Measurements from ENCODE around the gene CARM1. TPM values are rescaled to one million over a fixed set of nuclear protein-coding genes. Genes with fewer than 3 reads are reported as not detected.
A peak's percentile ranks its signal among the peaks of the same experiment; 100 is the strongest.

CARM1 gene
- total and polyA plus RNA-seq, 11 donors, result 22.4 to 39.5 (median 29.3) TPM

- Histone ChIP-seq H3K27me3 (no peaks in the 10 kb centered on the region), H3K4me1 (peaks cover 0 to 25% (median 14%) of the 10 kb centered on the region in 12 donors), H3K9me3 (no peaks in the 10 kb centered on the region), H3K4me3 (no peak overlapping the region), H3K36me3 (no peaks in the 10 kb centered on the region), H3K27ac (no peak overlapping the region)
- DNase-seq (no peak), ATAC-seq (no peak)
- WGBS, 4 donors, result 84 to 89% (median 87%) methylated on average over 8 of the region's 8 CpGs
- intact Hi-C loops (cut with DNase I), result no loop called here
- TF ChIP-seq CTCF (IDR thresholded peaks at IDR 0.05) (no peak), POLR2A (IDR thresholded peaks at IDR 0.05) (no peak)
Observed at GRCh38 chr19:10966809-10967208, 95.5 kb downstream of the CARM1 start.

DNA sequence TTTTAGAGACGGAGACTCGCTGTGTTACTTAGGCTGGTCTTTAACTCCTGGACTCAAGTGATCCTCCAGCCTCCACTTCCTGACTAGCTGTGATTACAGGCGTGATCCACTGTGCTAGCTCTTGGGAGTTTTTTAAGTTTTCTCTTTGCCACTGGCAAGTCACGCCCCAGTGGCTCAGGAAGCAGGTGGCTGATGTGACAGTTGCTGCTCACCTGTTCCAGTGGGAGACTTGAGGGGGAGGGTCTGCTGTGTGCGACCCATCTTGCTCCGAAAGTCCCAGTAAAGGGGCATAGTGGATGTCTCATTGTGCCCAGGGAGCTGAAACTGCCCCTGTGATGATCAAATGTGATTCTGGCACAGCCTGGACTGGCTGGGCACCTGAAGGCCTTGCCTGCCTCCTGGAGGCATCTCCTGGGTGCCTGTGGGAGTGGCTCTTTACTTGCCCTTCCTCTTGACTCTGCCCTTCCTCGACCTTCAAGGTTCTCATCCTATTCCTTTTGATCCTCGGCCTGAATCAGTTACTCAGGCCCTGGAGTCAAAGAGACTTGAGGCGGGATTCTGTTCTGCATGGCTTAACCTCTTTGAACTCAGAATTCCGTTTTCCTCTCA is 97.3 kb downstream of the CARM1 start:
- no peaks in the 10 kb centered on the region for H3K9me3 ChIP-seq
- no peaks in the 10 kb centered on the region for H3K36me3 ChIP-seq
- intact Hi-C loops (cut with DNase I), result no loop called here
- H3K4me3 ChIP-seq, result no peak overlapping the region
- peak overlapping the region in 2 of 12 donors; percentile 27 to 34 for H3K27ac ChIP-seq
- peaks cover 0 to 18% (median 6%) of the 10 kb centered on the region in 12 donors for H3K4me1 ChIP-seq
- no peak for TF ChIP-seq CTCF (IDR thresholded peaks at IDR 0.05)
- no peak for TF ChIP-seq POLR2A (IDR thresholded peaks at IDR 0.05)
- 59 to 62% (median 61%) methylated on average over 8 to 10 of the region's 10 CpGs for WGBS, 4 donors
- ATAC-seq, result no peak
- no peak for DNase-seq
- H3K27me3 ChIP-seq, result no peaks in the 10 kb centered on the region

DNA sequence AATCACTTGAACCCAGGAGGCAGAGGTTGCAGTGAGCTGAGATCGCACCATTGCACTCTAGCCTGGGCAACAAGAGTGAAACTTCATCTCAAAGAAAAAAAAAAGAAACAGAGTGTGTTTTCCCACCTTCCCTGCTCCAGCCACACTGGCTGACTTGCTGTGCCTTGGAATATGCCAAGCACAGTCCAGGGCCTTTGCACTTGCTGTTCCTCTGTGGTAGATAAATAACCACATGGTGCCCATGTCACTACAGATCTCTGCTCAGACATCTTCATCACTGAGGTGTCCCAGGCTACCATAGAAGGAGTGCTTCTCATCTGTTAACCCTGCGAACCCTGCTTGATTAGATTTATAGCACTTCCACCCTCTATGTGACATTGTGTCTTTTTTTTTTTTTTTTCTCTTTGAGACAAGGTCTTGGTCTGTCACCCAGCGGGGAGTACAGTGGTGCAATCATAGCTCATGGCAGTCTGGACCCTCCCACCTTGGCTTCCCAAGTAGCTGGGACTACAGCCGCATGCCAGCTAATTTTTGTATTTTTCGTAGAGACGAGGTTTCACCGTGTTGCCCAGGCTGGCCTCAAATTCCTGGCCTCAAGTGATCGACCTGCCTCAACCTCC is 99.9 kb downstream of the CARM1 start:
- 92 to 97% (median 95%) methylated on average over 8 of the region's 8 CpGs for WGBS, 4 donors
- Histone ChIP-seq H3K4me3 (no peak overlapping the region), H3K4me1 (peaks cover 0 to 29% (median 21%) of the 10 kb centered on the region in 12 donors), H3K36me3 (no peaks in the 10 kb centered on the region), H3K27ac (no peak overlapping the region), H3K27me3 (no peaks in the 10 kb centered on the region), H3K9me3 (no peaks in the 10 kb centered on the region)
- ATAC-seq, result peak in 1 of 4 donors; percentile 4
- intact Hi-C loops (cut with DNase I), result no loop called here
- no peak for DNase-seq
- TF ChIP-seq POLR2A (IDR thresholded peaks at IDR 0.05) (no peak), CTCF (IDR thresholded peaks at IDR 0.05) (no peak)

Small RNA genes lying within 50 kb of the gene (microRNA-seq; reads per million reads assigned to microRNA genes)
- gene MIR6793, result 0 to 6.2 (median 1.0) reads per million in 4 donors

Other genes starting within 250 kb of the CARM1 start
- 100 to 1,000 TPM in 2 of 9 donors, 10 to 100 TPM in 7; 63.8 to 130 (median 91.9) TPM for gene SLC44A2, start 246.0 kb upstream of the CARM1 start, total RNA-seq
- 10 to 100 TPM; 43.1 to 66.3 TPM for gene SLC44A2, start 246.0 kb upstream of the CARM1 start, polyA plus RNA-seq
- gene ILF3, start 217.2 kb upstream of the CARM1 start, total RNA-seq, result 100 to 1,000 TPM in 7 of 9 donors, 10 to 100 TPM in 2; 45.7 to 140 (median 118) TPM
- gene ILF3, start 217.2 kb upstream of the CARM1 start, polyA plus RNA-seq, result 10 to 100 TPM; 62.1 to 94.4 TPM
- gene QTRT1, start 170.1 kb upstream of the CARM1 start, total RNA-seq, result 10 to 100 TPM; 16.6 to 31.8 (median 25.7) TPM
- gene QTRT1, start 170.1 kb upstream of the CARM1 start, polyA plus RNA-seq, result 10 to 100 TPM; 32.1 to 46.6 TPM
- gene DNM2, start 153.5 kb upstream of the CARM1 start, total RNA-seq, result 100 to 1,000 TPM in 8 of 9 donors, 10 to 100 TPM in 1; 98.9 to 204 (median 137) TPM
- gene DNM2, start 153.5 kb upstream of the CARM1 start, polyA plus RNA-seq, result 100 to 1,000 TPM in 1 of 2 donors, 10 to 100 TPM in 1; 98.9 to 118 TPM
- 10 to 100 TPM; 27.0 to 56.5 (median 35.0) TPM for gene TMED1, start 35.3 kb upstream of the CARM1 start, total RNA-seq
- gene TMED1, start 35.3 kb upstream of the CARM1 start, polyA plus RNA-seq, result 10 to 100 TPM; 44.6 to 76.5 TPM
- gene C19orf38, start 23.1 kb upstream of the CARM1 start, total RNA-seq, result 1 to 10 TPM in 4 of 9 donors, under 1 TPM in 5; 0.21 to 6.0 (median 0.86) TPM
- 1 to 10 TPM in 1 of 2 donors, under 1 TPM in 1; 0.23 to 1.1 TPM for gene C19orf38, start 23.1 kb upstream of the CARM1 start, polyA plus RNA-seq
- 10 to 100 TPM; 11.5 to 27.1 (median 17.3) TPM for gene YIPF2, start 57.1 kb downstream of the CARM1 start, total RNA-seq
- 10 to 100 TPM; 21.5 to 38.7 TPM for gene YIPF2, start 57.1 kb downstream of the CARM1 start, polyA plus RNA-seq
- gene TIMM29, start 57.3 kb downstream of the CARM1 start, total RNA-seq, result 10 to 100 TPM; 10.0 to 29.3 (median 14.5) TPM
- gene TIMM29, start 57.3 kb downstream of the CARM1 start, polyA plus RNA-seq, result 10 to 100 TPM; 15.5 to 17.3 TPM
- 10 to 100 TPM; 34.1 to 70.9 (median 48.3) TPM for gene SMARCA4, start 89.5 kb downstream of the CARM1 start, total RNA-seq
- 10 to 100 TPM; 49.5 to 62.5 TPM for gene SMARCA4, start 89.5 kb downstream of the CARM1 start, polyA plus RNA-seq
- gene LDLR, start 217.9 kb downstream of the CARM1 start, total RNA-seq, result 10 to 100 TPM in 8 of 9 donors, 1 to 10 TPM in 1; 4.3 to 30.9 (median 19.0) TPM
- gene LDLR, start 217.9 kb downstream of the CARM1 start, polyA plus RNA-seq, result 10 to 100 TPM in 1 of 2 donors, 1 to 10 TPM in 1; 4.5 to 45.9 TPM